NCI-H1417 (cell line): ENCODE data around the gene GADD45B.
A peak's percentile ranks its signal among the peaks of the same experiment; 100 is the strongest.
"Not testable (repeated sequence)": the region's sequence is repeated elsewhere in the genome, so short reads cannot be mapped to it uniquely, and the experiment has no call there.

ENCODE experiments used
- DNase-seq, 3 experiments: peaks; one replicate each; lab custom pipeline; 2025; lab: John Stamatoyannopoulos, UW

Gene GADD45B

GRCh38 chr19:2443785-2444182 lies 32.1 kb upstream of the GADD45B start:
- DNase-seq: no peak

DNA sequence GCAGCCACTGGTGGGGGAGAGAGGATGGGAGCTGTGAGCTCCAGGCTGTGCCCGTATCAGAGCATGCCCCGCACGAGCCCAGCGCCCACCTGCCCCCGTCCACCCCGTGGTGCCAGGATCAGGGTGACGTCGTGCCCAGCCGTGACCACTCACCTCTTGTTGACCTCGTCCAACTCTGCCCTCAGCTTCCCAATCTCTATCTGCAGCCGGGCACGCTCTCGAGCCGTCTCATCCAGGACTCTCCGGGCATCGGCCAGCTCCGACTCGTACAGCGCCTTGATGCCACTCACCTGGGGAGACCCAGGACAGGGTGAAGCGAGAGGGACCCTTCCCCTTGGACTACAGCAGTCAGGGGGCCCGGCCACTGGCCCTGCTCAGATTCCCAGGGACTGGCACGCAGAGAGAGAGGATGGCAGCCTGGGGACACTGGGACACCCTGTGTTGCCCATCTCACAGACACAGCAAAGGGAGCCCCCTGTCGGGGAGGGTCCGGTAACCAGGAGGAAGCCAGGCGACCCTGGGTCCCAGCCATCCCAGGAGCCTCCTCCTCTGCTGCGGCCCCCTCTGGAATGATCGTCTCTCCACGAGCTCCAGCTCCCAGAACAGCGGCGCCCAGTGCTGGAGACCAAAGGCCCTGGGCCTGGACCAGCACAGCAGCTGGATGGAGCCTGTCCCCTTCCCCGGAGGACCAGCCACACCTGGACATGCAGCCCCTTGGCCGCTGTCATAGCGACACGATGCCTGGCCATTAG lies 31.5 kb upstream of the GADD45B start:
- DNase-seq: no peak

- DNase-seq: peak; percentile 24 to 63 (median 43)
Observed at GRCh38 chr19:2446381-2446780, 29.5 kb upstream of the GADD45B start.

GRCh38 chr19:2449019-2449418 lies 26.9 kb upstream of the GADD45B start:
- no peak for DNase-seq

DNA sequence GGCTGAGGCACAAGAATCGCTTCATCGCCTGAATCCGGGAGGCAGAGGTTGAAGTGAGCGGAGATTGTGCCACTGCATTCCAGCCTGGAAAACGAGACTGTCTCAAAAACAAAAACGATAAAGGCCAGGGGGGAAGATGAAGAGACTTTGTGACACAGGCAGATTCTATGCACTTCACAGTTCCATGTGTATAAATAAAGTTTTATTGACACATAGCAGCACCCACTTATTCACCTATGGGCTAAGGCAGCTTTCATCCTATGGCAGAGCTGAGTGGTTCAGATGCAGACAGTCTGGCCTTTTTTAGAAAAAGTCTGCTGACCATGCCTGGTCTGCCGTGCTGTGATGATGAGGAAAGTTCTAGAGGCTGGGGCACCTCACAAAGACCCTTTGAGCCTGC lies 24.8 kb upstream of the GADD45B start:
- DNase-seq: no peak

DNA sequence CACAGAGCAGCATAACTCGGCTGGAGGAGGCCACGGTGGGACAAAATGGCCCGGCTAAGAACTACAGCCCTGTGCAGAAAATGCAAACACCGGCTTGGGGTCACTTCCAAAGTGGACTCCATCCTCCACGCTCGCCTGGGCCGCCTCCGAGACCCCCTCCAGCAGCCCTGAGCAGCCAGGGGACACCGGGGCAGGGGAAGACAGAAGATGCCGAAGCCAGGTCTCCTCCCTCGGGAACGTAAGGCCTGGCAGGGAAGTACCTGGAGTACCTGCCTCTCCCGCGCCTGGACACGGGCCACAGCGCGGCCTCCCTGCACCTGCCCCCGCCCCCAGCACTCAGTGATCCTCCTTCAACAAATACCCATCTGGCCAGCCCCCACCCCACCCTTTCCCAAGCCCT lies 24.2 kb upstream of the GADD45B start:
- no peak for DNase-seq

- no peak for DNase-seq
Observed at GRCh38 chr19:2453431-2454025, 22.4 kb upstream of the GADD45B start.

DNA sequence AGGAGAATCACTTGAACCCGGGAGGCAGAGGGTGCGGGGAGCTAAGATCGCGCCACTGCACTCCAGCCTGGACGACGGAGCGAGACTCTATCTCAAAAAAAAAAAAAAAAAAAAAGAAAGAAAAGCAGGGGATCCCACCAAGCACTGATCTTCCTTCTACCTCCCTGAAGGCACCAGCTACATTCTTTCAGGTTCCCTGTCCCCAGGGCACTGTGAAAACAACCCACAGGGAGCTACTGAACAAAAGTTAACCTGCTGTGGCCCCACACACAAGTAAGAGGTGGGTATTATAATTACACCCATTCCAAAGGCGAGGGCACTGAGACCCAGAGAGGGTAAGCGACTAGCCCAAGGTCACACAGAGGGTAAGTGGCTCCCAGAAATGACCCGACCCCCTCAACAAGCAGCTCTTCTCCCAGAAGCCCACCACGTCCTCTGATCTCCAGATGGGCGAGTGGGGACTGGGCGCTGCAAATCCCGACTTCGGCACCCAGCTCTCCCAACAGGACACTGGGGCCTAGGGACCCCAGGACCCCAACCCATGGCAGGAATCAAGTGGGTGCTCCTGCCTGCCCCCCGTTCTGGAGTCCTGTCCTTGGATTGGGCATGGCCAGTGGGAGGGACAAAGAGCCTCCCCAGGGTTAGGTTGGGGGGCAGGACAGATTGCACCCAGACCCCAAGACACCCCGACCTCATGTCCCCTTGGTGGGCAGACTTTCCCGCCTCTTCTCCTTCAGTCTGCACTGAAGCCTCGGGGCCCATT lies 21.5 kb upstream of the GADD45B start:
- DNase-seq: no peak

GRCh38 chr19:2454962-2455850 lies 20.7 kb upstream of the GADD45B start:
- no peak for DNase-seq

- DNase-seq: peak; percentile 9 to 38 (median 27)
Observed at GRCh38 chr19:2455851-2456570, 19.9 kb upstream of the GADD45B start.

GRCh38 chr19:2457394-2458037 lies 18.4 kb upstream of the GADD45B start:
- no peak for DNase-seq

- DNase-seq: no peak
Observed at GRCh38 chr19:2458054-2458453, 17.9 kb upstream of the GADD45B start.

GRCh38 chr19:2458776-2459175 lies 17.2 kb upstream of the GADD45B start:
- not testable (repeated sequence) for DNase-seq

- no peak for DNase-seq
Observed at GRCh38 chr19:2460245-2460644, 15.7 kb upstream of the GADD45B start.

DNA sequence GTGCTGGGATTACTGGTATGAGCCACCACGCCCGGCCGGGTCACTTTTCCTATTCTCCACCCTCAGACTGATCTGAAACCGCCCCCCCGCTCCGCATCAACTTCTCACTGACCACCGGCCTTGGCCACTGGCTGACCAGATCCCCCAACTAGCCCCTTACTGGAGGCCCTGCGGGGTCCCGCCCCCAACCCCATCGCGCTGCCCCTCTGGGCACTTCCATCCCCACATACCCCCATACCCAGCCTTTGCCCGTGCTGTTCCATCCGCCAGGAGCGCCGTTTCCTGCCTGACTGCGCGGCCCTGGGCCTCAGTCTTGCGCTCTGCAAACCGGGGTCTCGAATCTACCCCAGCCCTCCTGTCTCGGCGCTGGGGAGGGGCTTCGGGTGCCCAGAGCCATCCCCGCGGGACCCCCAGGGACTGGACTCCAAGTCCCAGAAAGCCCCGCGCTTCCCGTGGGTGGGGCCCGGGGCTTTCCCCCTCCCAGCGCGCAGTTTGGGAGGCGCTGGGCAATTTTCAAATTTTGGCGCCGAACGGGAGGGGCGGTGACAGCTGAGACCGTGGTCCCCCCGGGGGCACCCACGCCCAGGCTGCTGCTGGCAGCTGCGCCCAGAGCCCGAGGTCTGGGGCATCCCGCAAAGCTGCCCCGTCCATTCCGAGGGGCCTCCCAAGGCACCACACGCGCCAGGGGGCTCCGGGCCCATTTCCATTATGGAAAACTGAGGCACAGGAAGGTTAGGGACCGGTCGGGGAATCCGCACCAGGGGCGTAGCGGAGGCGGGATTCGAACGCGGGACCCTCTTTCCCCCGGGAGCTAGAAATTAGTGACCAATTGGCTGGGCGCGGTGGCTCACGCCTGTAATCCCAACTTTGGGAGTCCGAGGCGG lies 13.9 kb upstream of the GADD45B start:
- peak; percentile 71 to 93 (median 74) for DNase-seq

- DNase-seq: peak; percentile 77 to 98 (median 82)
Observed at GRCh38 chr19:2462635-2463421, 13.1 kb upstream of the GADD45B start.

GRCh38 chr19:2463694-2464093 lies 12.2 kb upstream of the GADD45B start:
- not testable (repeated sequence) for DNase-seq

- no peak for DNase-seq
Observed at GRCh38 chr19:2464389-2464788, 11.5 kb upstream of the GADD45B start.

DNA sequence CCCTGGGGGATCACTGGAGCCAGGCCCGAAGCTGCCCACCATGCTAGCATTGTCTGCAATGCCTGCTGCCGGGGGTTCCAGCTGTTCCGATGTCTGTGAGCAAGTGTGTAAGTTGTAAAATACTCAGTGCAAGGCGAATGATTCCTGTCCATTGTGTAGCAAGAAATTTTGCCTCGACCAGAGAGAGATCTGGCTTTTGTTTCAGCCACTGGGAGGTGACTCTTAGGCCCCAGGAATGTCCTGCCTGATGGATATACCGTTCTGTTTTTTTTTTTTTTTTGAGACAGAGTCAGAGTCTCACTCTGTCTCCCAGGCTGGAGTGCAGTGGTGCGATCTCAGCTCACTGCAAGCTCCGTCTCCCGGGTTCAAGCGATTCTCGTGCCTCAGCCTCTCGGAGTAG lies 7.3 kb upstream of the GADD45B start:
- no peak for DNase-seq
